ENCODE results near the gene BTN1A1.
A peak's percentile ranks its signal among the peaks of the same experiment; 100 is the strongest.

The BTN1A1 gene

GRCh38 chr6:26482338-26482737 is 17.8 kb upstream of the BTN1A1 start:
- Histone ChIP-seq H3K27ac (ENCODE audit: extremely low read depth, low read depth, low read length) (no peak overlapping the region), H3K9me3 (ENCODE audit: control insufficient read depth, insufficient read depth, low read depth, low read length) (no peaks in the 10 kb centered on the region), H3K36me3 (ENCODE audit: control insufficient read depth in 2 of 2, insufficient read depth in 1 of 2, low read length in 2 of 2) (no peaks in the 10 kb centered on the region), H3K4me3 (ENCODE audit: low read depth, low read length) (no peak overlapping the region), H3K4me1 (ENCODE audit: control insufficient read depth, insufficient read depth, low read length) (no peaks in the 10 kb centered on the region)
- POLR2A ChIA-PET, result no interaction called here
- TF ChIP-seq ZBTB49 (tag by site-specific recombination; IDR thresholded peaks at IDR 0.05; ENCODE audit: low read depth) (no peak), ZNF391 (tag by site-specific recombination; IDR thresholded peaks at IDR 0.05; ENCODE audit: borderline replicate concordance, low read depth) (no peak), ATF2 (tag by site-specific recombination; IDR thresholded peaks at IDR 0.05; ENCODE audit: low read depth) (peak; percentile 59), ZNF768 (tag by site-specific recombination; IDR thresholded peaks at IDR 0.05) (no peak), ZNF133 (tag by site-specific recombination; IDR thresholded peaks at IDR 0.05) (no peak), ZNF513 (tag by site-specific recombination; IDR thresholded peaks at IDR 0.05) (no peak)
- CTCF ChIA-PET, result no interaction called here

- POLR2A ChIA-PET, result interaction anchor here (0.9 kb wide), 1 partner anchor 10 kb away, joined by 6 read pairs; no protein-coding TSS in a partner anchor
Measured at GRCh38 chr6:26483727-26484126, 16.4 kb upstream of the BTN1A1 start.

GRCh38 chr6:26484161-26484560 is 15.9 kb upstream of the BTN1A1 start:
- ChIA-PET CTCF (no interaction called here), POLR2A (interaction anchor here (0.9 kb wide), 1 partner anchor 10 kb away, joined by 6 read pairs; no protein-coding TSS in a partner anchor)
- no peak overlapping the region for H3K4me3 ChIP-seq (ENCODE audit: low read depth, low read length)
- no peaks in the 10 kb centered on the region for H3K4me1 ChIP-seq (ENCODE audit: control insufficient read depth, insufficient read depth, low read length)
- H3K27ac ChIP-seq (ENCODE audit: extremely low read depth, low read depth, low read length), result no peak overlapping the region
- H3K9me3 ChIP-seq (ENCODE audit: control insufficient read depth, insufficient read depth, low read depth, low read length), result no peaks in the 10 kb centered on the region
- TF ChIP-seq ZNF792 (tag by site-specific recombination; IDR thresholded peaks at IDR 0.05) (no peak), ZBTB20 (tag by site-specific recombination; IDR thresholded peaks at IDR 0.05) (no peak), ZNF701 (tag by site-specific recombination; IDR thresholded peaks at IDR 0.05) (no peak), ZSCAN5A (tag by site-specific recombination; IDR thresholded peaks at IDR 0.05) (no peak), ZNF621 (tag by site-specific recombination; IDR thresholded peaks at IDR 0.05) (no peak), OSR2 (tag by site-specific recombination; IDR thresholded peaks at IDR 0.05) (no peak), INSM2 (tag by site-specific recombination; IDR thresholded peaks at IDR 0.05) (no peak), ZNF514 (tag by site-specific recombination; IDR thresholded peaks at IDR 0.05) (no peak), KLF10 (tag by site-specific recombination; IDR thresholded peaks at IDR 0.05) (no peak), YY2 (tag by site-specific recombination; IDR thresholded peaks at IDR 0.05) (no peak), ZNF791 (tag by site-specific recombination; IDR thresholded peaks at IDR 0.05) (no peak), ZNF140 (tag by site-specific recombination; IDR thresholded peaks at IDR 0.05) (no peak)
- no peaks in the 10 kb centered on the region for H3K36me3 ChIP-seq (ENCODE audit: control insufficient read depth in 2 of 2, insufficient read depth in 1 of 2, low read length in 2 of 2)

More at GRCh38 chr6:26483727-26484126, 16.4 kb upstream of the BTN1A1 start:
- TF ChIP-seq ZNF629 (tag by site-specific recombination; IDR thresholded peaks at IDR 0.05), result no peak
- TF ChIP-seq ZNF677 (tag by site-specific recombination; IDR thresholded peaks at IDR 0.05), result peak; percentile 100
- TF ChIP-seq BCL11B (tag by site-specific recombination; IDR thresholded peaks at IDR 0.05; ENCODE audit: low read depth), result no peak
- TF ChIP-seq REPIN1 (tag by site-specific recombination; IDR thresholded peaks at IDR 0.05; ENCODE audit: low read depth), result no peak
- H3K9me3 ChIP-seq (ENCODE audit: control insufficient read depth, insufficient read depth, low read depth, low read length), result no peaks in the 10 kb centered on the region
- H3K36me3 ChIP-seq (ENCODE audit: control insufficient read depth in 2 of 2, insufficient read depth in 1 of 2, low read length in 2 of 2), result no peaks in the 10 kb centered on the region
- no peak overlapping the region for H3K27ac ChIP-seq (ENCODE audit: extremely low read depth, low read depth, low read length)
- H3K4me3 ChIP-seq (ENCODE audit: low read depth, low read length), result no peak overlapping the region
- no peaks in the 10 kb centered on the region for H3K4me1 ChIP-seq (ENCODE audit: control insufficient read depth, insufficient read depth, low read length)
- CTCF ChIA-PET, result no interaction called here
